Measurements from ENCODE around the gene DYNLT2.

GRCh38 chr6:169755162-169755561 is 3.8 kb upstream of the DYNLT2 start:
- no peak for TF ChIP-seq CTCF (IDR thresholded peaks at IDR 0.05)
- TF ChIP-seq POLR2A (IDR thresholded peaks at IDR 0.05), result no peak

Data from lower leg skin (tissue), 3 donors.